OCI-LY7 (cell line): Measurements from ENCODE around the gene MAP4K5. TPM values are rescaled to one million over a fixed set of nuclear protein-coding genes. Genes with fewer than 3 reads are reported as not detected.

Source experiments
- Bru-seq: library from RNA; stranded (reverse); fragments of 400-500 nt; gene quantifications from one replicate; lab custom pipeline; 2021; lab: Mats Ljungman, UMichigan
- BruChase-seq, 2 experiments: library from RNA; stranded (reverse); fragments of 400-500 nt; gene quantifications; one replicate each; lab custom pipeline; 2021; lab: Mats Ljungman, UMichigan
- BruUV-seq: library from RNA; stranded (reverse); fragments of 400-500 nt; replicated peaks from 2 replicates; lab custom pipeline; 2021; lab: Mats Ljungman, UMichigan
- CTCF ChIA-PET: fragments of 300-600 bp; sonication (Branson Sonifier 250); formaldehyde crosslinking; loops from one replicate; lab custom pipeline; 2022; ENCODE audit warnings: antibody characterized with exemption; ENCODE audit not compliant: unreplicated experiment; lab: Charles Lee
- POLR2A ChIA-PET: fragments of 300-600 bp; sonication (Branson Sonifier 250); formaldehyde crosslinking; loops from one replicate; lab custom pipeline; 2022; ENCODE audit warnings: antibody characterized with exemption; lab: Charles Lee
- DNase-seq: peaks from one replicate; pipeline ENCODE4 v3.0.0-alpha.2; 2015; ENCODE audit warnings: low spot score
- H2AFZ ChIP-seq: fragments of 200-600 bp; sonication (generic), shearing (Covaris generic); 2 replicates; pipeline ENCODE4 v1.6.1; 2014; ENCODE audit warnings: mild to moderate bottlenecking, antibody characterized with exemption, low read length, moderate library complexity
- H3K27ac ChIP-seq: fragments of 200-600 bp; sonication (generic); 2 replicates; pipeline ENCODE4 v1.5.1; 2014; ENCODE audit warnings: mixed run types, low read depth, mild to moderate bottlenecking, moderate library complexity, low read length, inconsistent platforms; ENCODE audit not compliant: poor library complexity, severe bottlenecking
- H3K36me3 ChIP-seq: fragments of 200-600 bp; sonication (generic); 2 replicates; pipeline ENCODE4 v1.6.1; 2014; ENCODE audit warnings: mild to moderate bottlenecking, antibody characterized with exemption, low read length, moderate library complexity, mixed read lengths; ENCODE audit not compliant: insufficient read depth
- H3K4me1 ChIP-seq: fragments of 200-600 bp; sonication (generic); 2 replicates; pipeline ENCODE4 v1.5.1; 2014; ENCODE audit warnings: mild to moderate bottlenecking, low read length; ENCODE audit not compliant: insufficient read depth, poor library complexity, severe bottlenecking
- H3K4me2 ChIP-seq: fragments of 200-600 bp; sonication (generic); 2 replicates; pipeline ENCODE4 v1.6.1; 2014; ENCODE audit warnings: mild to moderate bottlenecking, low read length
- H3K4me3 ChIP-seq: fragments of 200-600 bp; sonication (generic); 2 replicates; pipeline ENCODE4 v1.5.1; 2014; ENCODE audit warnings: mild to moderate bottlenecking, low read depth, low read length; ENCODE audit not compliant: poor library complexity, severe bottlenecking
- H3K79me2 ChIP-seq: fragments of 200-600 bp; sonication (generic); 2 replicates; pipeline ENCODE4 v1.6.1; 2016; ENCODE audit warnings: low read depth, mild to moderate bottlenecking, low read length, moderate library complexity, mixed read lengths; ENCODE audit not compliant: insufficient read depth
- H3K9me2 ChIP-seq: fragments of 200-600 bp; sonication (generic); 2 replicates; pipeline ENCODE4 v1.6.1; 2016; ENCODE audit warnings: mild to moderate bottlenecking, low read length, mixed read lengths; ENCODE audit not compliant: insufficient read depth
- H3K9me3 ChIP-seq: fragments of 200-600 bp; sonication (generic); 2 replicates; pipeline ENCODE4 v1.6.1; 2014; ENCODE audit warnings: mild to moderate bottlenecking, mixed run types, low read length, mixed read lengths
- H4K20me1 ChIP-seq: fragments of 200-600 bp; sonication (generic); 2 replicates; pipeline ENCODE4 v1.6.1; 2014; ENCODE audit warnings: mild to moderate bottlenecking, antibody characterized with exemption, low read length, moderate library complexity, mixed read lengths; ENCODE audit not compliant: insufficient read depth
- CTCF ChIP-seq: fragments of 200-600 bp; sonication (generic); conservative IDR thresholded peaks from 2 replicates; pipeline ENCODE4 v1.5.1; 2014; ENCODE audit warnings: mild to moderate bottlenecking, antibody characterized with exemption, low read length, moderate library complexity, mixed read lengths
- EZH2phosphoT487 ChIP-seq: fragments of 200-600 bp; sonication (generic); IDR thresholded peaks from 2 replicates; pipeline ENCODE4 v1.6.1; 2018; ENCODE audit warnings: low read depth, borderline replicate concordance, mild to moderate bottlenecking, mixed run types, antibody characterized with exemption, low read length, moderate library complexity, mixed read lengths
- intact Hi-C: fragments of 100-400 bp; cut with micrococcal nuclease; formaldehyde crosslinking; loops from one replicate; pipeline ENCODE4 v1.10.0; 2022; ENCODE audit not compliant: unreplicated experiment
- long read RNA-seq: library from polyadenylated mRNA; stranded (forward); transcript quantifications from one replicate; pipeline ENCODE4 v2.0.0, GENCODE V29; 2022
- total RNA-seq, 2 experiments: library from RNA; depleted of rRNA in 1 of 2; stranded (reverse); fragments of >200 nt in 1 of 2; shearing (Covaris generic) in 1 of 2; gene quantifications; 2 replicates each; pipeline ENCODE4 v1.2.3, GENCODE V29; 2014 to 2022

MAP4K5 gene
- total RNA-seq (2014; rRNA removed; shearing (Covaris generic)) (44.0 and 49.8 TPM in 2 replicates), total RNA-seq (2022) (36.7 and 37.6 TPM in 2 replicates), Bru-seq, nascent RNA (percentile 85 among the genes with signal in this experiment), BruChase-seq, experiment 1, labeled RNA remaining after a 6-hour chase (percentile 71 among the genes with signal in this experiment), BruChase-seq, experiment 2, labeled RNA remaining after a 2-hour chase (percentile 74 among the genes with signal in this experiment)
- long read RNA-seq, partial matches to known transcripts = 7 of 38 reads
- long read RNA-seq, other reads (novel, unspliced or antisense) = 31 of 38 reads

- no TSS peak for BruUV-seq
Measured at GRCh38 chr14:50532502-50533240, at the start of gene MAP4K5. Gene MAP4K5, minus strand, starts transcription at chr14:50532569. Its CDS starts 520 bp downstream, at chr14:50532049.

GRCh38 chr14:50578433-50578832 is 46.1 kb upstream of the MAP4K5 start:
- no peaks in the 10 kb centered on the region for H3K36me3 ChIP-seq
- H3K27ac ChIP-seq = no peak overlapping the region
- H3K79me2 ChIP-seq = no peaks in the 10 kb centered on the region
- BruUV-seq = no TSS peak
- no peaks in the 10 kb centered on the region for H3K4me1 ChIP-seq
- ChIA-PET CTCF (no interaction called here), POLR2A (no interaction called here)
- no peaks in the 10 kb centered on the region for H3K9me2 ChIP-seq
- TF ChIP-seq CTCF (no peak), EZH2phosphoT487 (no peak)
- no peak for DNase-seq
- intact Hi-C loops = no loop called here
- H3K9me3 ChIP-seq = no peaks in the 10 kb centered on the region
- no peaks in the 10 kb centered on the region for H4K20me1 ChIP-seq
- H2AFZ ChIP-seq = no peak overlapping the region
- no peak overlapping the region for H3K4me2 ChIP-seq
- H3K4me3 ChIP-seq = no peak overlapping the region

More at GRCh38 chr14:50532502-50533240, at the start of gene MAP4K5:
- Histone ChIP-seq H3K27ac (peak within 1 kb of the TSS; percentile 71), H2AFZ (peak within 1 kb of the TSS; percentile 98), H3K9me2 (no peaks in the 10 kb centered on the region), H3K4me3 (peak within 1 kb of the TSS; percentile 89), H3K9me3 (no peaks in the 10 kb centered on the region), H3K79me2 (peaks cover 42% of the 10 kb centered on the region), H3K36me3 (peaks cover 18% of the 10 kb centered on the region; the same call in 1 of the 2 replicates), H3K4me1 (peaks cover 27% of the 10 kb centered on the region), H4K20me1 (peaks cover 16% of the 10 kb centered on the region), H3K4me2 (peak within 1 kb of the TSS; percentile 91)
- TF ChIP-seq CTCF = peak; percentile 85
- no peak for TF ChIP-seq EZH2phosphoT487
- ChIA-PET CTCF (no interaction called here), POLR2A (interaction anchor here (0.6 kb wide), 1 partner anchor 328 kb away, joined by 3 read pairs; no protein-coding TSS in a partner anchor)
- DNase-seq = peak; percentile 93
- intact Hi-C loops = loop anchor here (1.0 to 5.0 kb wide), 9 partner anchors 211 to 898 kb away; partner anchors contain the start of genes DMAC2L, KLHDC2, L2HGDH and NEMF
